ENCODE results near the gene ANKRD28. TPM values are rescaled to one million over a fixed set of nuclear protein-coding genes. Genes with fewer than 3 reads are reported as not detected.

ANKRD28 gene
- total and polyA plus RNA-seq, 2 experiments from 2014 or later, result 15.2 to 61.3 TPM

GRCh38 chr3:15781637-15782402 lies 16.0 kb downstream of the ANKRD28 start:
- H3K27ac Mint-ChIP-seq, result peak overlapping the region; percentile 57; the same call in 1 of the 2 replicates
- H3K36me3 Mint-ChIP-seq (ENCODE audit: low read depth), result no peaks in the 10 kb centered on the region
- Histone ChIP-seq H3K36me3 (ENCODE audit: insufficient read depth) (no peaks in the 10 kb centered on the region), H2AFZ (no peak overlapping the region), H3K4me3 (no peak overlapping the region), H3K27me3 (ENCODE audit: insufficient read depth) (no peaks in the 10 kb centered on the region), H3K4me2 (no peak overlapping the region), H3F3A (replicated peaks; ENCODE audit: low read depth) (no peaks in the 10 kb centered on the region), H4K20me1 (replicated peaks; ENCODE audit: insufficient read depth) (peaks cover 20% of the 10 kb centered on the region), H3K4me1 (ENCODE audit: insufficient read depth) (peaks cover 31% of the 10 kb centered on the region), H3K9me2 (ENCODE audit: insufficient read depth) (no peaks in the 10 kb centered on the region), H3K79me2 (replicated peaks; ENCODE audit: insufficient read depth) (peaks cover 80% of the 10 kb centered on the region), H3K27ac (ENCODE audit: low read depth) (no peak overlapping the region)
- H3K27me3 Mint-ChIP-seq (ENCODE audit: insufficient read depth, low read depth, poor library complexity), result peaks cover 2% of the 10 kb centered on the region
- DNase-seq (ENCODE audit: low spot score) (no peak), ATAC-seq (peak; percentile 49; the same call in 2 of the 3 replicates)
- no peak overlapping the region for H3K4me3 Mint-ChIP-seq
- peaks cover 36% of the 10 kb centered on the region for H3K4me1 Mint-ChIP-seq
- H3K9me3 Mint-ChIP-seq, result no peaks in the 10 kb centered on the region
- TF ChIP-seq POLR2AphosphoS5 (IDR thresholded peaks at IDR 0.05; ENCODE audit: low read depth) (no peak), ZNF114 (CRISPR knock-in tag; IDR thresholded peaks at IDR 0.05) (no peak), REST (IDR thresholded peaks at IDR 0.05; ENCODE audit: unreplicated experiment) (no peak), ZNF462 (CRISPR knock-in tag; IDR thresholded peaks at IDR 0.05) (no peak), STAT1 (IDR thresholded peaks at IDR 0.05; ENCODE audit: unreplicated experiment) (no peak), ETS1 (IDR thresholded peaks at IDR 0.05) (no peak), CTCF (conservative IDR thresholded peaks at IDR 0.05; ENCODE audit: low read depth in 2 of 2) (no peak), JUNB (IDR thresholded peaks at IDR 0.05; ENCODE audit: unreplicated experiment) (no peak), CREB1 (CRISPR knock-in tag; IDR thresholded peaks at IDR 0.05; ENCODE audit: low read depth) (no peak), NANOG (IDR thresholded peaks at IDR 0.05; ENCODE audit: borderline replicate concordance) (no peak), EZH2 (IDR thresholded peaks at IDR 0.05; ENCODE audit: low read depth, unreplicated experiment) (no peak), ZNF331 (CRISPR knock-in tag; IDR thresholded peaks at IDR 0.05; ENCODE audit: low read depth) (no peak), EZH2phosphoT487 (IDR thresholded peaks at IDR 0.05; ENCODE audit: unreplicated experiment) (no peak)
